ENCODE measurements around the gene SIGLEC6. TPM values are rescaled to one million over a fixed set of nuclear protein-coding genes. Genes with fewer than 3 reads are reported as not detected.
A peak's percentile ranks its signal among the peaks of the same experiment; 100 is the strongest.

The SIGLEC6 gene
- total and polyA plus RNA-seq, 2 experiments from 2014 or later, result not detected

- Histone ChIP-seq H3K9me3 (ENCODE audit: low read depth) (no peaks in the 10 kb centered on the region), H3K4me2 (no peak overlapping the region), H3K79me2 (peaks cover 10% of the 10 kb centered on the region), H2AFZ (no peak overlapping the region), H3K4me1 (ENCODE audit: insufficient read depth) (no peaks in the 10 kb centered on the region), H3K9me2 (replicated peaks; ENCODE audit: insufficient read depth) (no peaks in the 10 kb centered on the region), H4K20me1 (ENCODE audit: insufficient read depth, poor library complexity, severe bottlenecking) (no peaks in the 10 kb centered on the region), H3K36me3 (replicated peaks; ENCODE audit: insufficient read depth, low read depth) (peaks cover 3% of the 10 kb centered on the region), H3K4me3 (no peak overlapping the region), H3K27ac (no peak overlapping the region), H3K27me3 (no peaks in the 10 kb centered on the region)
- DNase-seq (ENCODE audit: low spot score), result no peak
- TF ChIP-seq CTCF (IDR thresholded peaks at IDR 0.05; ENCODE audit: poor library complexity) (no peak), EZH2phosphoT487 (IDR thresholded peaks at IDR 0.05; ENCODE audit: low read depth, severe bottlenecking, unreplicated experiment) (no peak), EZH2 (IDR thresholded peaks at IDR 0.05; ENCODE audit: borderline replicate concordance) (no peak)
- 81% methylated on average over 4 of the region's 4 CpGs for WGBS (ENCODE audit: low lambda C conversion rate, missing lambda C conversion rate)
These were observed 41.4 kb upstream of the SIGLEC6 start for GRCh38 chr19:51572908-51573307.

- 64% methylated on average over 3 of the region's 3 CpGs for WGBS (ENCODE audit: low lambda C conversion rate, missing lambda C conversion rate)
- Histone ChIP-seq H3K9me2 (replicated peaks; ENCODE audit: insufficient read depth) (no peaks in the 10 kb centered on the region), H3K4me1 (ENCODE audit: insufficient read depth) (no peaks in the 10 kb centered on the region), H3K4me2 (peak overlapping the region; percentile 77), H2AFZ (no peak overlapping the region), H3K36me3 (replicated peaks; ENCODE audit: insufficient read depth, low read depth) (peaks cover 3% of the 10 kb centered on the region), H3K9me3 (ENCODE audit: low read depth) (no peaks in the 10 kb centered on the region), H3K27me3 (no peaks in the 10 kb centered on the region), H3K4me3 (no peak overlapping the region), H3K79me2 (peaks cover 10% of the 10 kb centered on the region), H3K27ac (no peak overlapping the region), H4K20me1 (ENCODE audit: insufficient read depth, poor library complexity, severe bottlenecking) (no peaks in the 10 kb centered on the region)
- TF ChIP-seq EZH2 (IDR thresholded peaks at IDR 0.05; ENCODE audit: borderline replicate concordance) (no peak), EZH2phosphoT487 (IDR thresholded peaks at IDR 0.05; ENCODE audit: low read depth, severe bottlenecking, unreplicated experiment) (no peak), CTCF (IDR thresholded peaks at IDR 0.05; ENCODE audit: poor library complexity) (no peak)
- DNase-seq (ENCODE audit: low spot score), result no peak
These were observed 40.9 kb upstream of the SIGLEC6 start for GRCh38 chr19:51572410-51572809.

GRCh38 chr19:51571599-51571998 is 40.1 kb upstream of the SIGLEC6 start:
- no peaks in the 10 kb centered on the region for H3K9me3 ChIP-seq (ENCODE audit: low read depth)
- peaks cover 3% of the 10 kb centered on the region for H3K36me3 ChIP-seq (replicated peaks; ENCODE audit: insufficient read depth, low read depth)
- no peaks in the 10 kb centered on the region for H4K20me1 ChIP-seq (ENCODE audit: insufficient read depth, poor library complexity, severe bottlenecking)
- peak overlapping the region; percentile 77 for H3K4me2 ChIP-seq
- 46% methylated on average over 8 of the region's 8 CpGs for WGBS (ENCODE audit: low lambda C conversion rate, missing lambda C conversion rate)
- H3K79me2 ChIP-seq, result peaks cover 10% of the 10 kb centered on the region
- no peak overlapping the region for H3K27ac ChIP-seq
- no peak for DNase-seq (ENCODE audit: low spot score)
- no peak overlapping the region for H2AFZ ChIP-seq
- H3K4me3 ChIP-seq, result peak overlapping the region; percentile 14
- no peaks in the 10 kb centered on the region for H3K4me1 ChIP-seq (ENCODE audit: insufficient read depth)
- no peaks in the 10 kb centered on the region for H3K9me2 ChIP-seq (replicated peaks; ENCODE audit: insufficient read depth)
- H3K27me3 ChIP-seq, result no peaks in the 10 kb centered on the region
- TF ChIP-seq EZH2phosphoT487 (IDR thresholded peaks at IDR 0.05; ENCODE audit: low read depth, severe bottlenecking, unreplicated experiment), result no peak
- TF ChIP-seq EZH2 (IDR thresholded peaks at IDR 0.05; ENCODE audit: borderline replicate concordance), result no peak
- no peak for TF ChIP-seq CTCF (IDR thresholded peaks at IDR 0.05; ENCODE audit: poor library complexity)
